Stimulated activated CD8-positive, alpha-beta memory T cell treated with anti-CD3 and anti-CD28 coated beads, Interleukin-12 subunit alpha, Interleukin-12 subunit beta, amount 100 ng/mL, for 1 hour (primary cell): ENCODE data around the gene TP73.

ENCODE experiments used
- DNase-seq: peaks from one replicate; pipeline ENCODE4 v3.0.0-alpha.2; 2020; ENCODE audit warnings: low read depth

Gene TP73

DNA sequence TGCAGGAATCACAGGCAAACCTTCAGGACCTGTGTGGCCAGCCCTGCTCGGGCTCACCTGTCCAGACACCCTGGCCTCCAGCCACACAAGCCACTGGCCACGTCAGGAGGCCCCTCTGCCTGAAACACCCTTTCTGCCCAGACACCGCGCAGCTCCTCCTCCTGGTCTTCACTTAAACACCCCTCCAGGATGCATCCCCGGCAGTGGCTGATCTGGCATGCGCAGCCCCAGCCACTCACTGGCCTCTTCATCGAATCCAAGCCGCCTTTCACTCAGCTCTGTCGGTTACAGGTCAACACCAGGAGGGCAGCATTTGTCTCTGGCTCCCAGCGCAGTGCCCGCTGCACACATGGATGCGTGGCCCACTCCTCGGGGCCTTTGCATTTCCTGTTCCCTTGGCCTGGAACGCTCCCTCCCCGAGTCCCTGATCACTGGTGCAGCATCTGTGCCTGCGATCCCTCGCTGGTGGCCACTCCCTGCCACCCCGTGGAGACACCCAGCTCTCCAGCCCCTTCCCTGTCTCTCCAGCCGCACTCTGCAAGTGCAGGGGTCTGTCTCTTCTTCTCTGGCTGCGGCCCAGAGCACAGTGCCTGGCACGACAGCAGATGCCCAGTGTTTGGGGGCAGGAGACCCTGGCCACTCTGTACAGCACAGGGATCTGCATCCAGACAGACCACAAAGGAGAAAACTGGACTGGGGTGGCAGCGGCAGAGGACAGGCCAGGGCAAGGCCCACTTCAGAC, 18.1 kb upstream of the TP73 start:
- DNase-seq: no peak

GRCh38 chr1:3636080-3636479, 16.2 kb upstream of the TP73 start:
- no peak for DNase-seq

DNA sequence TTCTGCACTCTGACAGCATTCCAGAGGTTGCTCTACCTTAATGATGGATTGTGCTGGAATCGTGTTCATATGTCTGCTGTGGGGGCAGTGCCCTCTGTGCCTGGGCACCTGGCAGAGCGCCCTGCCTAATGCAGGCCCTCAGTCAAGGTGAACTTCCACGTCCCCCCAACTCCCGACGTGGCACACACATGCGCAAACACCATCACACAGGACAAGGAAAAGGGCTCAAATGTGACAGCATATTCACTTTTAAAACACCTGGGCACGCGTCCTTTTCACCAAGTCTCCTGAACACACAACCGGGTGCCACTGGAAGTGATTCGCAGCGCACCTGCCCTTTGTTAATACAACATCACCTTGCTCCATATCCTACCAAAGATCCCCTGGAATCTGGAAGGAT, 15.8 kb upstream of the TP73 start:
- DNase-seq: no peak

- no peak for DNase-seq
Measured at GRCh38 chr1:3638027-3638426, 14.3 kb upstream of the TP73 start.

- no peak for DNase-seq
Measured at GRCh38 chr1:3638676-3639075, 13.6 kb upstream of the TP73 start.

DNA sequence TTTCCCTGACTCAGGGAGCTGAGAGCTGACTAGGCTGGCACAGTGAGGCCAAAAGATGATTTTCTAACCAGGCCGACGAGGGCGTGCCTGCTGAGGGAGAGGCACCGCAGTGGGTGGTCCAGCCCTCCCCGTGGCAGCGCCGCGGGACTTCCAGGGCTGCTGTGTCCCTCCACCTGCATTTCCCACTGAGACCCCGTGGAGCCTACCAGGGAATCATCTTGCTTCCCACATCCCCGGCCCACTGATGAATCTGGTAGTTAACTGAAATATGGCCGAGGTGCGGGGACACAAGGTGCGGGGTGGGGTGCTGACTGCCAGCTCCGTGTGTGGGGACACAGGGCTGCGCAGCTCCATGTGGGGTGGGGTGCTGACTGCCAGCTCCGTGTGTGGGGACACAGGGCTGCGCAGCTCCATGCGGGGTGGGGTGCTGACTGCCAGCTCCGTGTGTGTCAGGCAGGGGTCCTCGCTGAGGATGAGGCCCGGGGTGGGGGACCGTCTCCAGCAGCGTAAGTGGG, 12.9 kb upstream of the TP73 start:
- no peak for DNase-seq

DNA sequence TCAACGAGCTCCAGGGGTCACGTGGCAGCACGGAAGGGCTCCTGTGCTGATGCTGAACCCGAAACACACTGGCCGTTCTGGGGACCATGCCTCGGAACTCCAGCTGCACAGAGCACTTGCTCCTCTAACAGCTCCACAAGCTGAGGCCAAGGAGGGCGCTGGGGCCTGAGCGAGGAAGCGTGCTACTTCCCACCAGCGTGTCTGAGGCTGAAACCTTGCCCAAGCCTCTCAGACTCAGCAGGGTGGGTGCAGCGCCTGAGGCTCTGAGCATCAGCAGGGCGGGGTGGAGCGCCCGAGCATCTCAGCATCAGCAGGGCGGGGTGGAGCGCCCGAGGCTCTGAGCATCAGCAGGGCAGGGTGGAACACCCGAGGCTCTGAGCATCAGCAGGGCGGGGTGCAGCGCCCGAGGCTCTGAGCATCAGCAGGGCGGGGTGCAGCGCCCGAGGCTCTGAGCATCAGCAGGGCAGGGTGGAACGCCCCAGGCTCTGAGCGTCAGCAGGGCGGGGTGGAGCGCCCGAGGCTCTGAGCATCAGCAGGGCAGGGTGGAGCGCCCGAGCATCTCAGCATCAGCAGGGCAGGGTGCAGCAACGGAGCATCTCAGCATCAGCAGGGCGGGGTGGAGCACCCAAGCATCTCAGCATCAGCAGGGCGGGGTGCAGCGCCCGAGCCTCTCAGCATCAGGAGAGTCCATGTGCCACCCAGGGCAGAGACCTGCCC, 12.0 kb upstream of the TP73 start:
- no peak for DNase-seq

- no peak for DNase-seq
Measured at GRCh38 chr1:3641046-3641760, 11.1 kb upstream of the TP73 start.

GRCh38 chr1:3641816-3642215, 10.5 kb upstream of the TP73 start:
- DNase-seq: no peak

- no peak for DNase-seq
Measured at GRCh38 chr1:3642919-3643675, 9.2 kb upstream of the TP73 start.

- no peak for DNase-seq
Measured at GRCh38 chr1:3644273-3644672, 8.0 kb upstream of the TP73 start.

DNA sequence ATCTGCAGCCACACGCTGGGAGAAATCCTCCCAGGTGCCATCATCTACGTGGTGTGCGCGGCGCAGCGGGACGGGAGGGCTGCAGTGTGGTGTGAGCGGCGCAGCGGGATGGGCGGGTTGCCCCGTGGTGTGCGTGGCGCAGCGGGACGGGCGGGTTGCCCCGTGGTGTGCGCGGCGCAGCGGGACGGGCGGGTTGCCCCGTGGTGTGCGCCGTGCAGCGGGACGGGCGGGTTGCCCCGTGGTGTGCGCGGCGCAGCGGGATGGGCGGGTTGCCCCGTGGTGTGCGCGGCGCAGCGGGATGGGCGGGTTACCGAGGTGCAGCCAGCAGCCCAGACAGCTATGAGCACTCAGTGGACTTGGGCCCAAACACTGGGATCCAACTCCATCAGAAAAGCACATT, 7.1 kb upstream of the TP73 start:
- DNase-seq: no peak

DNA sequence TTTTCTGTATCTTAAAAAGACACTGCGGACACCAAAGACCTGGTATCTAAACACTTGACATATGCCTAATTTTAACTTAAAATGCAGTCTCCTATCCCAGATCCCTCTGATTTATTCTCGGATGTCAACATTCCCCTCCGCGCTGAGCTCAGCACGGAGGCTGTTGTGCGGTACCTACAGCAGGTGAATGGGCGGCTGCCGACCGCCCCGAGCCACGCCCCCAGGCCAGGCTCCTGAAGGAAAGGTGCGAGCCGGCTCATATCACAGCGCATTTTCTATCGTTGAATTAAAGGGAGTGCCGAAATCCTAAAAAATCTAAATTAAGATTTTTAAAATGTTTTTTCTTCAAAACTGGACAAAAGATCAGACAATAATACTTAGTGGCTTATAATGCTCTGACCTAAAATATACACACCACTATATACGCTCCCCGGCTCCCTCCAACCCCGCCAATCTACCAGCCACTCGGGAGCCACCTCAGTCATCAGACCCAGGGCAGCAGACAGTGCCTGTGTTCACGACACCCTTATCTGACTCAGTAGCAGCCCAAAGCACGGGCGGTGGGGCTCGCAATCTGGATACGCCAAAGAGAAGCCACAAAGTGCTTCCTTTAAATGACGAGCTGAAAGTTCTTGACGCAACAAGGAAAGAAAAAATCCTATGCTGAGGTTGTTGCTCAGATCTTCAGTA, 6.5 kb upstream of the TP73 start:
- DNase-seq: no peak

DNA sequence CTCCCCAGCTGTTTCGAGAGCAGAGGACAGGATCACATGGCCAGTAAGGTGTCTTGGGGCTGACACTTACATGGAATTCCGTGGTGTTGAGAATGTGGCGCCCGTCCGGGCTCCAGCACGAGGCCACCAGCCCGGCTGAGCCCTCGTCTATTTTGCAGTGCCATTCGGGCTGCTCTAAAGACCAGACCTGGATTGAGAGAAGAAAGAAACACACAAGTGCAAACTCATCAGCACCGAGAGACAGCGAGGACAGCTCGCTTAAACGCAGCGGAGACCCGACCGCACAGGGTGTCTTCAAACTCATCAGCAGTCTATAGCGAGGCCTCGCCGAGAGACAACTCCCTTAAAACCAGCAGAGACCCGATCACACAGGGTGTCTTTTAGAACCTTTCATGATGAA, 5.7 kb upstream of the TP73 start:
- DNase-seq: no peak

DNA sequence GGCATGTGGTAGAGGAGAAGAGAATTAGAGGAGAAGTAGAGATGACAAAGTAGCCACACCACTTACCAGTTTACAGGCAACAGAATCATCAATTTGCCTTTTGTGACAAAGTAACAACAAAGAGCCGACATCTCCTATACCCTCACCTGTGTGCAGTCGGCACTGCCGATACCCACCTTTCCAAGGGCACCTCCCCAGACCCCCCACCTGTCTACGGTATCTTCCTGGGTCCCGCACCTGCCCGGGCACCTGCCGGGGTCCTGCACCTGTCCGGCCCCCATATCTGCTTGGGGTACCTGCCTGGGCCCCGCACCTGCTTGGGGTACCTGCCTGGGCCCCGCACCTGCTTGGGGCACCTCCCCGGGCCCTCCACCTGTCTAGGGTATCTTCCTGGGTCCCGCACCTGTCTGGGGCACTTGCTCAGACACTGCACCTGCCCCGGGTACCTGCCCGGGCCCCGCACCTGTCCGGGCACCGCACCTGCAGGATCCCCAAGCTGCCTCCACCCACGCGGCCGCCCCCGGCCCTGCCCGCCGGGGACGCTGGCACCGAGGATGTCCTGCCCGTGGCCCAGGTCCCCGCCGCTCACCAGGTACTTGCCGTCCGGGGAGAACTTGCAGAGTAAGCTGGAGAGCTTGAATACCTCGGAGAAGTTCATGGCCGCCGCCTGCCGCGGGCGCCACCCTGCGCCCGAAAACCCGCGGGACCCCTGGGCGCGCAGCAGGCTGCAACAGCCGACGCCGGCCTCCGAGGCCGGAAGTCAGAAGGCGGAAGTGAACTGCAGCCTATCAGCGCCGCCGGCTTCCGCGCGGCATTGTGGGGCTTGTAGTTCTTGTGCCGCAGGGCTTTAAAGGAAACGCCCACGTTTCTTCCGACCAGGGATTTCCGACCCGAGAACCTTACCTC, 2.7 kb upstream of the TP73 start, which contains the start of gene WRAP73:
Gene WRAP73, minus strand, starts transcription at position 762 of the 906 bp plus-strand sequence. Its CDS starts 104 bp downstream, at position 658.
- DNase-seq: peak; percentile 81

- no peak for DNase-seq
Measured at GRCh38 chr1:3650248-3651025, 1.9 kb upstream of the TP73 start.

DNA sequence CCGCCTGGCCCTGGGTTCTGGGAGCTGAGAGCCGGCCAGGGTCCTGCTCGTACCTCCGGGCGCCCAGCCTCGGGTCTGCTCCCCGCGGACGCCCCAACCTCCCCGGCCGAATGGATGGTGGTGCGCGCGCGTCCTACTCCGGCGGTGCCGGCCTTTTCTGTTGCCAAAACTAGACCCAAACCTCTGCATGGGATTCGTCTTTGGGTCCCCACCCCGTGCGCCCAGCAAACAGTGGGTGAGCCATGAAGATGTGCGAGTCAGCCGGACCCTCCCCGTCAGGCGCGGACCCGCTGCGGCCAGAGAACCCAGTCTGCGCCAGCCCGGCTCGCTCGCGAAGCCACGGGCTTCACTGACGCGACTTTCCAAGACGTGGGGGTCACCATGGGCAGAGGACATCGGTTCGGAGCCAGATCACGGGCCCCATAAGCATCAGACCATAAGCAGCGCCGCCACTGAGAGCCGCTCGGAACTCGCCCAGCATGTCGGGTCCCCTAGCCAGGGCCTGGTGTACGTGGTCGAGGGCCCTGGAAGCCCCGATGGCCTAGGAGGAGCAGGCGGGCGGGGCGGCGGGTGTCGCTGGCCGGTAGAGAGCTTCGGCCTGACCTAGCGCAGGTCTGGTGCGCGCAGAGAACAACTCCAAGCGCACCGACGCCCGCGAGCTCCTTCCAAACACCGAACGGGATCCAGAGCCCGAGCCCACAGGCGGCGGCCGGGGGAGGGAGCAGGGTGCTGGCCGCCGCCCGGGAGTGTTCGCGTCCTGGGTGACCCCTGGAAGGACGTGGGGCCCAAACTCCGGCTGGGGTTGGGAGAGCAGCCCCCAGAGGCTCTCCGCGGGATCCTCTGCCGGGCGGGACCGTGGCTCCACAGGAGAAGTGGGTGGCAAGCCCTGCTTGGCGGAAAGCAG, 1.0 kb upstream of the TP73 start:
- no peak for DNase-seq

GRCh38 chr1:3652548-3653285, 401 bp downstream of the TP73 start:
- no peak for DNase-seq
